ENCODE measurements around the gene DDX54. TPM values are rescaled to one million over a fixed set of nuclear protein-coding genes. Genes with fewer than 3 reads are reported as not detected.

The DDX54 gene
- total and polyA plus RNA-seq, 2 of the 8 experiments (the other 6 are each of a cell fraction or from before 2014, with no cell fraction given): 64.9 to 113 TPM

DNA sequence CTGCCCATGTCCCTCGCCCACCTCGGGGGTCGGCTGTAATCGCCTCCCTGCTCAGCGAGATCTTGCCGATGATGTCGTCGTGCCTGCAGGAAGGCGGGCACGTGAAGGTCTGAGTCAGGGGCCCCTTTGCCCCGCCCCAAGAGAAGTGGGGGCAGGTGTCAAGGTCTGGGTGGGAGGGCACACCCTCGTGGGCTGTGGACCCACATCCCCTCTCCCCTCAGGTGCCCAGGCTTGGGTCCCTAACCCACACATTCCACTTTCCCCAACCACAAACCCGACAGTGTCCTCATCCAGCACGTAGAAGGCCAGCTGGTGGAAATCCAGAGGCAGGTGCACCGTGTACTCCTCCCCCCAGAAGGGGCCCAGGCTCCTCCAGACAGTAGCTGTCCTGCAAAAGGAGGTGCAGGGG, 57.5 kb downstream of the DDX54 start:
- Histone ChIP-seq H4K5ac (ENCODE audit: insufficient read length, low read depth, low read length) (no peak overlapping the region), H2BK12ac (ENCODE audit: low read depth, low read length) (no peak overlapping the region), H2BK120ac (replicated peaks; ENCODE audit: low read depth, low read length) (no peak overlapping the region), H2AK5ac (ENCODE audit: low read depth, low read length) (no peak overlapping the region), H3K79me2 (ENCODE audit: control insufficient read depth in 1 of 2, insufficient read depth in 2 of 2, low read length in 2 of 2) (no peaks in the 10 kb centered on the region), H2AFZ (ENCODE audit: low read length) (no peak overlapping the region), H4K20me1 (replicated peaks in 1 of 2; ENCODE audit: control insufficient read depth in 1 of 2, insufficient read depth in 2 of 2, low read length in 2 of 2) (peaks cover 0 to 7% of the 10 kb centered on the region in 2 experiments), H3K27ac (ENCODE audit: low read depth, low read length) (no peak overlapping the region), H2BK5ac (ENCODE audit: low read depth, low read length) (no peak overlapping the region), H3K79me1 (ENCODE audit: low read depth, low read length) (no peaks in the 10 kb centered on the region), H3K27me3 (replicated peaks in 1 of 4; ENCODE audit: control insufficient read depth in 3 of 4, extremely low read depth in 1 of 4, insufficient read depth in 3 of 4, low read length in 3 of 4) (peaks cover 0 to 2% (median 0%) of the 10 kb centered on the region in 4 experiments; a peak in 1 of 7 replicates), H3K4me1 (replicated peaks in 1 of 4; ENCODE audit: control insufficient read depth in 3 of 4, insufficient read depth in 4 of 4, low read length in 3 of 4) (peaks cover 0 to 2% (median 1%) of the 10 kb centered on the region in 4 experiments; a peak in 1 of 7 replicates), H2BK15ac (ENCODE audit: low read length) (no peak overlapping the region), H3K23me2 (ENCODE audit: low read depth, low read length) (peaks cover 2% of the 10 kb centered on the region; the same call in 1 of the 2 replicates), H4K8ac (ENCODE audit: extremely low read depth, insufficient read depth, low read length) (no peak overlapping the region), H3K14ac (ENCODE audit: insufficient read length) (no peak overlapping the region), H4K91ac (replicated peaks; ENCODE audit: insufficient read length, low read length) (no peak overlapping the region), H3K4ac (replicated peaks; ENCODE audit: insufficient read length, low read depth, low read length) (no peak overlapping the region), H3K4me3 (ENCODE audit: extremely low read depth in 1 of 4, insufficient read depth in 2 of 4, low read depth in 3 of 4, low read length in 4 of 4) (no peak overlapping the region), H3K23ac (ENCODE audit: insufficient read length) (no peak overlapping the region), H3K36me3 (ENCODE audit: control insufficient read depth in 2 of 4, insufficient read depth in 4 of 4, low read length in 3 of 4) (no peaks in the 10 kb centered on the region), H3K9ac (replicated peaks in 1 of 4; ENCODE audit: extremely low read depth in 1 of 4, low read depth in 3 of 4, low read length in 3 of 4) (no peak overlapping the region), H2BK20ac (ENCODE audit: low read length) (no peak overlapping the region), H3K18ac (ENCODE audit: extremely low read depth, low read length) (no peak overlapping the region), H3K56ac (replicated peaks; ENCODE audit: insufficient read length, low read depth, low read length) (no peak overlapping the region), H3K9me3 (ENCODE audit: insufficient read depth in 2 of 2, low read depth in 1 of 2, low read length in 1 of 2) (no peaks in the 10 kb centered on the region), H3K4me2 (ENCODE audit: insufficient read depth in 1 of 2, low read depth in 2 of 2, low read length in 2 of 2) (no peak overlapping the region)
- DNase-seq (ENCODE audit: low read depth in 1 of 2, low spot score in 2 of 2) (no peak), FAIRE-seq (no peak)
- 87% methylated on average over 11 of the region's 15 CpGs; no CpG with 5 or more reads in 1 of the 2 experiments for WGBS, 2 experiments (ENCODE audit: extremely low coverage in 1 of 2, insufficient coverage in 1 of 2, insufficient read length in 1 of 2, insufficient replicate concordance in 2 of 2, low coverage in 1 of 2, low lambda C conversion rate in 2 of 2, missing lambda C conversion rate in 1 of 2)
- ChIA-PET CTCF (ENCODE audit: partially characterized antibody) (interaction anchor here (0.7 to 1.8 kb wide), 7 partner anchors 11 to 47 kb away, joined by 3 to 8 read pairs (median 3); no protein-coding TSS in a partner anchor), POLR2A (ENCODE audit: partially characterized antibody) (no interaction called here)
- no peak for TF ChIP-seq NANOG (IDR thresholded peaks at IDR 0.05; ENCODE audit: insufficient read depth, low read depth, low read length, poor library complexity, severe bottlenecking)
- TF ChIP-seq TBP (IDR thresholded peaks at IDR 0.05; ENCODE audit: low read depth, low read length): no peak
- no peak for TF ChIP-seq E2F6 (IDR thresholded peaks at IDR 0.05)
- no peak for TF ChIP-seq ASH2L (IDR thresholded peaks at IDR 0.05; ENCODE audit: low read length)
- no peak for TF ChIP-seq SP4 (IDR thresholded peaks at IDR 0.05; ENCODE audit: low read length)
